WI38 (cell line): ENCODE measurements around the gene MAMSTR.

Source experiments
- H3K4me3 ChIP-seq: 2 replicates; pipeline ENCODE4 v1.5.1; 2011; ENCODE audit warnings: low read depth, mild to moderate bottlenecking, control low read depth, low read length
- CTCF ChIP-seq: IDR thresholded peaks from 2 replicates; pipeline ENCODE4 v1.5.1; 2012; ENCODE audit warnings: low read depth, mild to moderate bottlenecking, control low read depth, low read length

The MAMSTR gene

GRCh38 chr19:48664476-48664875 is 55.0 kb downstream of the MAMSTR start:
- TF ChIP-seq CTCF = no peak
- H3K4me3 ChIP-seq = no peak overlapping the region

- no peak overlapping the region for H3K4me3 ChIP-seq
These were observed 55.9 kb downstream of the MAMSTR start for GRCh38 chr19:48663667-48664066.

More at GRCh38 chr19:48663667-48664066, 55.9 kb downstream of the MAMSTR start:
- no peak for TF ChIP-seq CTCF
